BJ (cell line): ENCODE measurements around the gene DNAAF3. TPM values are rescaled to one million over a fixed set of nuclear protein-coding genes. Genes with fewer than 3 reads are reported as not detected.
"Not testable (repeated sequence)": the region's sequence is repeated elsewhere in the genome, so short reads cannot be mapped to it uniquely, and the experiment has no call there.

Experiments used
- CTCF ChIA-PET: fragments of 350-600 bp; formaldehyde crosslinking; extraction: SDS; loops from one replicate; lab custom pipeline; 2021; ENCODE audit warnings: antibody characterized with exemption, inconsistent platforms; lab: Yijun Ruan, JAX
- POLR2A ChIA-PET: fragments of 300-600 bp; sonication (Branson Sonifier 250); formaldehyde crosslinking; extraction: SDS; loops from one replicate; lab custom pipeline; 2021; ENCODE audit warnings: antibody characterized with exemption; lab: Charles Lee
- DNase-seq: peaks from one replicate; pipeline ENCODE4 v3.0.0-alpha.2; 2011; ENCODE audit warnings: low read depth
- H3K27me3 ChIP-seq: 2 replicates; pipeline ENCODE4 v1.6.0; 2011; ENCODE audit warnings: low read length; ENCODE audit not compliant: control insufficient read depth, insufficient read depth
- H3K36me3 ChIP-seq: 2 replicates; pipeline ENCODE4 v1.5.1; 2011; ENCODE audit warnings: low read length; ENCODE audit not compliant: control insufficient read depth, insufficient read depth
- H3K4me3 ChIP-seq: 2 replicates; pipeline ENCODE4 v1.5.1; 2011; ENCODE audit warnings: low read depth, mild to moderate bottlenecking, control low read depth, low read length
- polyA plus RNA-seq: library from polyadenylated mRNA; depleted of rRNA; stranded (reverse); fragments of >200 nt; gene quantifications from 2 replicates; pipeline ENCODE4 v1.2.3, GENCODE V29; 2011
- TF ChIP-seq, protein P1 (sequence below): IDR thresholded peaks from 2 replicates; pipeline ENCODE4 v1.5.1; 2011; ENCODE audit warnings: low read depth, mild to moderate bottlenecking, control low read depth, inconsistent platforms, low read length, moderate library complexity; ENCODE audit not compliant: insufficient read depth

Gene DNAAF3
- polyA plus RNA-seq, 1 experiment, result 0.39 TPM

DNA sequence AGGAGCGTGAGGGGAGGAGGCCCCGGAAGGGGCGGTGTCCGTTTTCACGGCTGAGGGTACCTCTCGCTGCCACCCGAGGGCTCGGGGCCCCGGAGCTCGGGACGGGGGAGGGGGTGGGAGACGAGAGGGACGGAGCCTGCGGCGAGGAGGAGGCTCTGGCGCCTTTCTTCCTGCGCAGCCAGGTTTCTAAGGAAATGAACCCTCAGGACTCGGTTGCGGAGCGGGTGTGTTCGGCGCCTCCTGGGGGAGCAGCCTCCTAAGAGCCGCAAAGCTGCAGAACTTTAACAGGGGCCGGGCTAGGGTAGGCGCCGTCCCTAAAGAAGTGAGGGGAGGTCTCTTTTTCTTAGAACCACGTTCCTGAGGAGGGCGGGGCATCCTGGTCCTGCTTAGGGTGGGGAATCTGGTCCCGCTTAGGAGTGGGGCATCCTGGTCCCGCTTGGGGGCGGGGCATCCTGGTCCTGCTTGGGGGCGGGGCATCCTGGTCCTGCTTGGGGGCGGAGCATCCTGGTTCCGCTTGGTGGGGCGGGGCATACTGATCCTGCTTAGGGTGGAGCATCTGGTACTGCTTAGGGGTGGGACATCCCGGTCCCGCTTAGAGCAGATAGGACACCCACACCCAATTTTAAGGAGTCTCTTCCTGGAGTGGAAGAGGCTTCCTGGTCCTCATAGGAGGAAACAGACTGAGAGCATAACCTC lies 7.4 kb upstream of the DNAAF3 start:
- Histone ChIP-seq H3K36me3 (no peaks in the 10 kb centered on the region), H3K27me3 (0 out of 2 replicates have a peak, but pooled peaks cover 2% of the 10 kb centered on the region), H3K4me3 (peak overlapping the region; percentile 66)
- ChIA-PET POLR2A (interaction anchor here (0.5 kb wide), 1 partner anchor 83 kb away, joined by 9 read pairs; no protein-coding TSS in a partner anchor), CTCF (interaction anchor here (1.0 to 1.1 kb wide), 3 partner anchors 13 to 294 kb away, joined by 3 to 10 read pairs (median 4); no protein-coding TSS in a partner anchor)
- TF ChIP-seq, protein P1, sequence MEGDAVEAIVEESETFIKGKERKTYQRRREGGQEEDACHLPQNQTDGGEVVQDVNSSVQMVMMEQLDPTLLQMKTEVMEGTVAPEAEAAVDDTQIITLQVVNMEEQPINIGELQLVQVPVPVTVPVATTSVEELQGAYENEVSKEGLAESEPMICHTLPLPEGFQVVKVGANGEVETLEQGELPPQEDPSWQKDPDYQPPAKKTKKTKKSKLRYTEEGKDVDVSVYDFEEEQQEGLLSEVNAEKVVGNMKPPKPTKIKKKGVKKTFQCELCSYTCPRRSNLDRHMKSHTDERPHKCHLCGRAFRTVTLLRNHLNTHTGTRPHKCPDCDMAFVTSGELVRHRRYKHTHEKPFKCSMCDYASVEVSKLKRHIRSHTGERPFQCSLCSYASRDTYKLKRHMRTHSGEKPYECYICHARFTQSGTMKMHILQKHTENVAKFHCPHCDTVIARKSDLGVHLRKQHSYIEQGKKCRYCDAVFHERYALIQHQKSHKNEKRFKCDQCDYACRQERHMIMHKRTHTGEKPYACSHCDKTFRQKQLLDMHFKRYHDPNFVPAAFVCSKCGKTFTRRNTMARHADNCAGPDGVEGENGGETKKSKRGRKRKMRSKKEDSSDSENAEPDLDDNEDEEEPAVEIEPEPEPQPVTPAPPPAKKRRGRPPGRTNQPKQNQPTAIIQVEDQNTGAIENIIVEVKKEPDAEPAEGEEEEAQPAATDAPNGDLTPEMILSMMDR, result peak; percentile 23; the same call in 1 of the 2 replicates
- DNase-seq, result peak; percentile 47

DNA sequence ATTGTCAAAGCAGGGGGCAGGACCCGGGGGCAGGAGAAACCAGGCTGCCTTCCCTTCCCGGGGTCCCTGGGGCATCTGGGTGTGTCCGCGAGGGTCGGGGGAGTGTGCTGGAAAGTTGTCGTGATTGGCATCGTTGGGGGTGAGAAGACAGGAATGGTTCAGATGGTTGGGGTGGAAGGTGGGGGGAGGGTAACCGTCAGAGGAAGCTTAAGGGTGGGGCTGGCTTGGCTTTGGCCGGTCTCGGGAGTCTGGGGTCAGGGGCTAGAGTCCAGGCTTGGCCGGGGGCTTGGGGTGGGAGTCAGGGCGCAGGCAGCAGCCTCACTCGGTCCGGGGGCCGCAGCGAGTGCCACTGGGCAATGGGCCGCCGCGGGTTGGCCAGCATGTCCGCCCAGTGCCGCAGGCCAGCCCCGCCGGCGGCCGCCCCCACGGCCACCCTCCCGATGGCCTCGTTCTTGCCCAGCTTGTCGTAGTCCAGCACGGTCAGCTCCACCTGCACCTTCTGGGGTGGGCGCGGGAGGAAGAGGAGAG lies 6.8 kb upstream of the DNAAF3 start:
- 0 out of 2 replicates have a peak, but pooled peaks cover 2% of the 10 kb centered on the region for H3K27me3 ChIP-seq
- DNase-seq, result no peak
- POLR2A ChIA-PET, result no interaction called here
- H3K4me3 ChIP-seq, result peak overlapping the region; percentile 66
- CTCF ChIA-PET, result interaction anchor here (1.0 to 1.1 kb wide), 3 partner anchors 13 to 294 kb away, joined by 3 to 10 read pairs (median 4); no protein-coding TSS in a partner anchor
- H3K36me3 ChIP-seq, result no peaks in the 10 kb centered on the region
- TF ChIP-seq, protein P1, result no peak

DNA sequence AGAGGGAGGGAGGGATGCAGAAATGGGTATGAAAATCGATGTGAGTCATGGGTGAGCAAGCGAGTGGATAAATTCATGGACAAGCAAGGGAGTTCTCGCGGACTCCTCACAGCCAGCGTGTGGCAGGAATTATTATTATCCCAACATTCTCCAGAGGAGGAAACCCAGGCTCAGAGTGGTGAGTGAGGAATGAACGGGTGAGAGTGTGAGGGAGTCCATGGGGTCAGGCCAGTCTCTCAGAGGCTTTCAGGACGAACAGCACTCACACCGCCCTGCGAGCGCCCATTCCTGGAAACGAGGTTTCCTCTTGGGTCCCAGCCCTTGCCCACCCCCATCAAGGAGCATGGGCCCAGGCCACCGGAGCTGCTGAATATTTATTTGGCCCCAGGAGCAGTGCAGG lies 6.3 kb upstream of the DNAAF3 start:
- CTCF ChIA-PET, result interaction anchor here (1.0 to 2.2 kb wide), 3 partner anchors 12 to 295 kb away, joined by 4 to 10 read pairs (median 10); no protein-coding TSS in a partner anchor
- no peak for DNase-seq
- POLR2A ChIA-PET, result no interaction called here

DNA sequence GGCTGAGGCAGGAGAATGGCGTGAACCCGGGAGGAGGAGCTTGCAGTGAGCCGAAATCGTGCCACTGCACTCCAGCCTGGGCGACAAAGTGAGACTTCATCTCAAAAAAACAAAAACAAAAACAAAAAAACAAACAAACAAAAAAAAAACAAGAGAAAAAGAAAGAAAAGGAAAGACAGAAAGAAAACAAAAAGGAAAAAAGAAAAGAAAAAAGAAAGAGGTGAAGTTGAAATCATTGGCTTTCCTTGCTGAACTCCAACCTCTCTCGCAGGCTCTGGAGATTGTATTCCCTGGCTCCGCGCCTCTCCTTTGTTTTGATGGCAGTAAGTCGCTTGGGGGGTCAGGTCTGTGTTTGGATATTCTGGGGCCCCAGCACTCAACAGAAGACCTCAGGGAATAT lies 5.9 kb upstream of the DNAAF3 start:
- CTCF ChIA-PET, result interaction anchor here (2.2 kb wide), 1 partner anchor 12 kb away, joined by 10 read pairs; no protein-coding TSS in a partner anchor
- H3K4me3 ChIP-seq, result peak overlapping the region; percentile 66
- POLR2A ChIA-PET, DNase-seq, H3K27me3 ChIP-seq, H3K36me3 ChIP-seq: not testable (repeated sequence)

More for the DNA sequence above, 6.3 kb upstream of the DNAAF3 start:
- H3K36me3 ChIP-seq, result no peaks in the 10 kb centered on the region
- peak overlapping the region; percentile 66 for H3K4me3 ChIP-seq
- TF ChIP-seq, protein P1, result no peak
- peaks cover 2% of the 10 kb centered on the region; the same call in 1 of the 2 replicates for H3K27me3 ChIP-seq

DNA sequence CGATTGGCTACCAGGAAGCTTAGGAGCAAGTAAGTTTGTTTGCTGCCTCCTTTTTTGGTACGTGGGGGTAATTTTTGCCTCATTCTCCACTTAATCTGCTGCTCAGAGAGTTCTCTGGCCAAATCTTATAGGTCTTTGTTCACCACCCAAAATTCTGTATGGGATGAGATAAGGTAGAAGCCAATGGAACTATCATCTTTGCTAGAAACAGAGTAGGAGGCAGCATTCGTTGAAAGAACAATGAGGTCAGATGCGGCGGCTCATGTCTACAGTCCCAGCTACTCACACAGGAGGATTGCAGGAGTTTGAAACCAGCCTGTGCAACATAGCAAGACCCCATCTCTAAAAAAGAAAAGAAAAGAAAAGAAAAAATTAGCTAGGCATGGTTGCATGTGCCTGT lies 5.0 kb upstream of the DNAAF3 start:
- no peaks in the 10 kb centered on the region for H3K36me3 ChIP-seq
- H3K4me3 ChIP-seq, result no peak overlapping the region
- CTCF ChIA-PET, result interaction anchor here (2.2 kb wide), 1 partner anchor 11 kb away, joined by 10 read pairs; no protein-coding TSS in a partner anchor
- H3K27me3 ChIP-seq, result peaks cover 4% of the 10 kb centered on the region; the same call in 1 of the 2 replicates
- TF ChIP-seq, protein P1, result no peak
- POLR2A ChIA-PET, result no interaction called here
- no peak for DNase-seq
